Retinal pigment epithelial cell (primary cell): Measurements from ENCODE around the gene CYBRD1.

Source experiments
- DNase-seq: peaks from one replicate; pipeline ENCODE4 v3.0.0-alpha.2; 2010; ENCODE audit warnings: low read depth
- H3K4me3 ChIP-seq: 2 replicates; pipeline ENCODE4 v1.5.1; 2011; ENCODE audit warnings: mild to moderate bottlenecking, low read length, control low read depth, moderate library complexity
- CTCF ChIP-seq: conservative IDR thresholded peaks from 2 replicates; pipeline ENCODE4 v1.5.1; 2011; ENCODE audit warnings: low read depth, low read length, control low read depth, inconsistent platforms

Gene CYBRD1

GRCh38 chr2:171553236-171553635, 31.0 kb downstream of the CYBRD1 start:
- no peak overlapping the region for H3K4me3 ChIP-seq
- no peak for DNase-seq
- no peak for TF ChIP-seq CTCF

GRCh38 chr2:171553858-171554257, 31.6 kb downstream of the CYBRD1 start:
- no peak for DNase-seq
- no peak for TF ChIP-seq CTCF
- H3K4me3 ChIP-seq, result no peak overlapping the region

- no peak for DNase-seq
- H3K4me3 ChIP-seq, result no peak overlapping the region
- TF ChIP-seq CTCF, result no peak
Measured at GRCh38 chr2:171554991-171555615, 32.8 kb downstream of the CYBRD1 start.

- no peak for DNase-seq
- no peak overlapping the region for H3K4me3 ChIP-seq
- TF ChIP-seq CTCF, result no peak
Measured at GRCh38 chr2:171557363-171557762, 35.1 kb downstream of the CYBRD1 start.

- no peak for TF ChIP-seq CTCF
- no peak overlapping the region for H3K4me3 ChIP-seq
- DNase-seq, result no peak
Measured at GRCh38 chr2:171563301-171563700, 41.0 kb downstream of the CYBRD1 start.

GRCh38 chr2:171564463-171564862, 42.2 kb downstream of the CYBRD1 start:
- DNase-seq, result no peak
- no peak for TF ChIP-seq CTCF
- no peak overlapping the region for H3K4me3 ChIP-seq

GRCh38 chr2:171566057-171566456, 43.8 kb downstream of the CYBRD1 start:
- H3K4me3 ChIP-seq, result no peak overlapping the region
- DNase-seq, result no peak
- no peak for TF ChIP-seq CTCF
